HepG2 (cell line): ENCODE measurements around the gene PRKAR1B. TPM values are rescaled to one million over a fixed set of nuclear protein-coding genes. Genes with fewer than 3 reads are reported as not detected.

Experiments
- HMG20A ChIP-seq: IDR thresholded peaks from 2 replicates; pipeline ENCODE4 v1.6.1; 2016; ENCODE audit warnings: borderline replicate concordance
- MED13 ChIP-seq: sonication (generic); formaldehyde crosslinking; IDR thresholded peaks from 2 replicates; pipeline ENCODE4 v1.5.0; 2020; ENCODE audit warnings: missing genetic modification reagents
- NFKB2 ChIP-seq: sonication (generic); formaldehyde crosslinking; IDR thresholded peaks from 2 replicates; pipeline ENCODE4 v1.4.0; 2020; ENCODE audit warnings: missing genetic modification reagents, borderline replicate concordance
- PHF20 ChIP-seq: sonication (generic); formaldehyde crosslinking; IDR thresholded peaks from 2 replicates; pipeline ENCODE4 v1.5.0; 2020; ENCODE audit warnings: mild to moderate bottlenecking, missing genetic modification reagents
- SP2 ChIP-seq: sonication (generic); formaldehyde crosslinking; IDR thresholded peaks from 2 replicates; pipeline ENCODE4 v1.5.1; 2020; ENCODE audit warnings: mild to moderate bottlenecking, missing genetic modification reagents
- ZNF598 ChIP-seq: sonication (generic); formaldehyde crosslinking; IDR thresholded peaks from 2 replicates; pipeline ENCODE4 v1.5.1; 2020; ENCODE audit warnings: mild to moderate bottlenecking, missing genetic modification reagents, borderline replicate concordance
- ZNF768 ChIP-seq: sonication (generic); formaldehyde crosslinking; IDR thresholded peaks from 2 replicates; pipeline ENCODE4 v1.4.0; 2020; ENCODE audit warnings: missing genetic modification reagents
- ZNF780A ChIP-seq: sonication (generic); formaldehyde crosslinking; IDR thresholded peaks from 2 replicates; pipeline ENCODE4 v1.8.0; 2022; ENCODE audit warnings: mild to moderate bottlenecking, missing genetic modification reagents, moderate library complexity
- polyA plus RNA-seq, 8 experiments: library from polyadenylated mRNA; depleted of rRNA in 3 of 8; stranded (reverse) in 7 of 8; unstranded in 1 of 8; fragments of >200 nt; fragmentation: Illumina TruSeq in 4 of 8; extraction: Trizol in 4 of 8; gene quantifications; 2 replicates each; pipeline versions ENCODE4 v1.2.1 to v1.2.3, GENCODE V29; 2011 to 2016; ENCODE audit warnings: low read depth in 4 of 8, missing spikeins in 1 of 8, mixed read lengths in 1 of 8; ENCODE audit not compliant: insufficient read depth in 1 of 8
- total RNA-seq, 5 experiments: library from RNA; depleted of rRNA; stranded (reverse); fragments of >200 nt; fragmentation: Illumina TruSeq; extraction: Trizol; gene quantifications; 2 replicates each; pipeline ENCODE4 v1.2.3, GENCODE V29; 2016; ENCODE audit warnings: low read depth in 1 of 5
- TF ChIP-seq, protein P1 (sequence below): sonication (generic); formaldehyde crosslinking; IDR thresholded peaks from 2 replicates; pipeline ENCODE4 v1.4.0; 2020; ENCODE audit warnings: missing genetic modification reagents, borderline replicate concordance
- TF ChIP-seq, protein P2 (sequence below): sonication (generic); formaldehyde crosslinking; IDR thresholded peaks from 2 replicates; pipeline ENCODE4 v1.4.0; 2020; ENCODE audit warnings: mild to moderate bottlenecking, missing genetic modification reagents
- TF ChIP-seq, protein P3 (sequence below): sonication (generic); formaldehyde crosslinking; IDR thresholded peaks from 2 replicates; pipeline ENCODE4 v1.8.0; 2022; ENCODE audit warnings: missing genetic modification reagents, low read depth, mild to moderate bottlenecking, borderline replicate concordance
- TF ChIP-seq, protein P4 (sequence below), 2 experiments: sonication (generic) in 1 of 2; formaldehyde crosslinking in 1 of 2; IDR thresholded peaks; 2 replicates each; pipeline versions ENCODE4 v1.5.1 to v1.6.1; 2011 to 2020; ENCODE audit warnings: borderline replicate concordance in 1 of 2, low read depth in 1 of 2, low read length in 1 of 2, mild to moderate bottlenecking in 1 of 2, missing genetic modification reagents in 1 of 2, moderate library complexity in 1 of 2
- TF ChIP-seq, protein P5 (sequence below): IDR thresholded peaks from 2 replicates; pipeline ENCODE4 v1.6.1; 2016; ENCODE audit warnings: low read depth, control low read depth
- TF ChIP-seq, protein P6 (sequence below): sonication (generic); formaldehyde crosslinking; IDR thresholded peaks from 2 replicates; pipeline ENCODE4 v1.5.0; 2020; ENCODE audit warnings: missing genetic modification reagents

PRKAR1B gene
- total and polyA plus RNA-seq, 2 of the 13 experiments (the other 11 are each of a cell fraction or from before 2014, with no cell fraction given), result 7.9 to 28.2 TPM

DNA sequence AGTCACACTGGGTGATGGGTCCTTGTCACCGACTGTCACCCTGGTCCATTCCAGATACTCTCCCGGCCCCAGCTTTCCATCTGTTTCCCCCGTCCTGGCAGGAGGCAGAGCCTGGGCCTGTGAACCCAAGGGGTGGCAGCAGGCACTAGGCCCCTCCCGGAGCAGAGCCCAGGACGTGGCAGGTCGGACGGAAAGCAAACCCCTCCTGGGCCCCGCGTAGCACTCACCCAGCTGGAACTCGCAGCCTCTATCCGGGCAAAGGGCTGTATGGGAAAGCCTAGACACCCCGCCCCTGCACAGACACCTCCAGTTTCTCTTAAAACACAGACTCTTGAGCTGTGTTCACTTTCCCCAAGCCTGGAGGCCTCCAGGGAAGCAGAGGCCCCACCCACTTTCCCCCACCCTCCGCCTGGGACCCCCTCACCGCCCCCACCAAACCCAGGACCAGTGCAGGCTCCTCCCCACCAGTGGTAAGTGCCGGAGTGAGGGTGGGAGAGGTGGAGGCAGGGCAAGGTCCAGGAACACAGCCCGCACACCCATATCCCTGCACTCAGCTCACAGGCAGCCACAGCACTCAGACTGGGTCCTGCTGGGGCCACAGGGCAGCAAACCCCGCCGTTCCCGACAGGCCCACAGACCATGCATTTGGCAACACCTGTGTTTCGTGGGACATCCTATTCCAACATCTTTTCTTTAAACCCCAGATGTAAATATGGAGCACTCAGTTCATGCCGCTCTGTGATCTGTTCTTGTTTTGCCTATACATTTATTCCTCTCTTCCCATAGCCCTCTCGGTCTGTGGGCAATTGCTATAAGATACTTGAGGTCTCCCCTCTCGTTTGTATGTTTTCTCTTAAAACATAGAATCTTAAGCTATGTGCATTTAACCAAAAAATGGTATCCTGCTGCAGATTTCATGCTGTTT lies 109.2 kb downstream of the PRKAR1B start (continued):
- TF ChIP-seq, protein P1, sequence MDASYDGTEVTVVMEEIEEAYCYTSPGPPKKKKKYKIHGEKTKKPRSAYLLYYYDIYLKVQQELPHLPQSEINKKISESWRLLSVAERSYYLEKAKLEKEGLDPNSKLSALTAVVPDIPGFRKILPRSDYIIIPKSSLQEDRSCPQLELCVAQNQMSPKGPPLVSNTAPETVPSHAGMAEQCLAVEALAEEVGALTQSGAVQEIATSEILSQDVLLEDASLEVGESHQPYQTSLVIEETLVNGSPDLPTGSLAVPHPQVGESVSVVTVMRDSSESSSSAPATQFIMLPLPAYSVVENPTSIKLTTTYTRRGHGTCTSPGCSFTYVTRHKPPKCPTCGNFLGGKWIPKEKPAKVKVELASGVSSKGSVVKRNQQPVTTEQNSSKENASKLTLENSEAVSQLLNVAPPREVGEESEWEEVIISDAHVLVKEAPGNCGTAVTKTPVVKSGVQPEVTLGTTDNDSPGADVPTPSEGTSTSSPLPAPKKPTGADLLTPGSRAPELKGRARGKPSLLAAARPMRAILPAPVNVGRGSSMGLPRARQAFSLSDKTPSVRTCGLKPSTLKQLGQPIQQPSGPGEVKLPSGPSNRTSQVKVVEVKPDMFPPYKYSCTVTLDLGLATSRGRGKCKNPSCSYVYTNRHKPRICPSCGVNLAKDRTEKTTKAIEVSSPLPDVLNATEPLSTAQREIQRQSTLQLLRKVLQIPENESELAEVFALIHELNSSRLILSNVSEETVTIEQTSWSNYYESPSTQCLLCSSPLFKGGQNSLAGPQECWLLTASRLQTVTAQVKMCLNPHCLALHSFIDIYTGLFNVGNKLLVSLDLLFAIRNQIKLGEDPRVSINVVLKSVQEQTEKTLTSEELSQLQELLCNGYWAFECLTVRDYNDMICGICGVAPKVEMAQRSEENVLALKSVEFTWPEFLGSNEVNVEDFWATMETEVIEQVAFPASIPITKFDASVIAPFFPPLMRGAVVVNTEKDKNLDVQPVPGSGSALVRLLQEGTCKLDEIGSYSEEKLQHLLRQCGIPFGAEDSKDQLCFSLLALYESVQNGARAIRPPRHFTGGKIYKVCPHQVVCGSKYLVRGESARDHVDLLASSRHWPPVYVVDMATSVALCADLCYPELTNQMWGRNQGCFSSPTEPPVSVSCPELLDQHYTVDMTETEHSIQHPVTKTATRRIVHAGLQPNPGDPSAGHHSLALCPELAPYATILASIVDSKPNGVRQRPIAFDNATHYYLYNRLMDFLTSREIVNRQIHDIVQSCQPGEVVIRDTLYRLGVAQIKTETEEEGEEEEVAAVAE, result no peak
- no peak for TF ChIP-seq SP2
- no peak for TF ChIP-seq ZNF768 (CRISPR knock-in tag)
- TF ChIP-seq, protein P2, sequence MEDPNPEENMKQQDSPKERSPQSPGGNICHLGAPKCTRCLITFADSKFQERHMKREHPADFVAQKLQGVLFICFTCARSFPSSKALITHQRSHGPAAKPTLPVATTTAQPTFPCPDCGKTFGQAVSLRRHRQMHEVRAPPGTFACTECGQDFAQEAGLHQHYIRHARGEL (CRISPR knock-in tag), result no peak
- TF ChIP-seq, protein P3, sequence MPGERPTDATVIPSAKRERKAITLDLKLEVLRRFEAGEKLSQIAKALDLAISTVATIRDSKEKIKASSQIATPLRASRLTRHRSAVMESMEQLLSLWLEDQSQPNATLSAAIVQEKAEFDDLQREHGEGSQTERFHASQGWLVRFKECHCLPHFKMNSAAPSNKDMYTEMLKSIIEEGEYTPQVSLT (CRISPR knock-in tag), result no peak
- TF ChIP-seq, protein P4, sequence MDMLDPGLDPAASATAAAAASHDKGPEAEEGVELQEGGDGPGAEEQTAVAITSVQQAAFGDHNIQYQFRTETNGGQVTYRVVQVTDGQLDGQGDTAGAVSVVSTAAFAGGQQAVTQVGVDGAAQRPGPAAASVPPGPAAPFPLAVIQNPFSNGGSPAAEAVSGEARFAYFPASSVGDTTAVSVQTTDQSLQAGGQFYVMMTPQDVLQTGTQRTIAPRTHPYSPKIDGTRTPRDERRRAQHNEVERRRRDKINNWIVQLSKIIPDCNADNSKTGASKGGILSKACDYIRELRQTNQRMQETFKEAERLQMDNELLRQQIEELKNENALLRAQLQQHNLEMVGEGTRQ (IDR thresholded peaks at IDR 0.05; ENCODE audit: low read depth, low read length), result no peak
- TF ChIP-seq, protein P4 (CRISPR knock-in tag; IDR thresholded peaks at IDR 0.05; ENCODE audit: borderline replicate concordance), result no peak
- TF ChIP-seq, protein P5, sequence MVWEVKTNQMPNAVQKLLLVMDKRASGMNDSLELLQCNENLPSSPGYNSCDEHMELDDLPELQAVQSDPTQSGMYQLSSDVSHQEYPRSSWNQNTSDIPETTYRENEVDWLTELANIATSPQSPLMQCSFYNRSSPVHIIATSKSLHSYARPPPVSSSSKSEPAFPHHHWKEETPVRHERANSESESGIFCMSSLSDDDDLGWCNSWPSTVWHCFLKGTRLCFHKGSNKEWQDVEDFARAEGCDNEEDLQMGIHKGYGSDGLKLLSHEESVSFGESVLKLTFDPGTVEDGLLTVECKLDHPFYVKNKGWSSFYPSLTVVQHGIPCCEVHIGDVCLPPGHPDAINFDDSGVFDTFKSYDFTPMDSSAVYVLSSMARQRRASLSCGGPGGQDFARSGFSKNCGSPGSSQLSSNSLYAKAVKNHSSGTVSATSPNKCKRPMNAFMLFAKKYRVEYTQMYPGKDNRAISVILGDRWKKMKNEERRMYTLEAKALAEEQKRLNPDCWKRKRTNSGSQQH (CRISPR knock-in tag), result no peak
- peak; percentile 50; the same call in 1 of the 2 replicates for TF ChIP-seq NFKB2 (CRISPR knock-in tag)
- no peak for TF ChIP-seq MED13
- TF ChIP-seq HMG20A, result no peak
- TF ChIP-seq ZNF598 (CRISPR knock-in tag), result no peak
- TF ChIP-seq, protein P6, sequence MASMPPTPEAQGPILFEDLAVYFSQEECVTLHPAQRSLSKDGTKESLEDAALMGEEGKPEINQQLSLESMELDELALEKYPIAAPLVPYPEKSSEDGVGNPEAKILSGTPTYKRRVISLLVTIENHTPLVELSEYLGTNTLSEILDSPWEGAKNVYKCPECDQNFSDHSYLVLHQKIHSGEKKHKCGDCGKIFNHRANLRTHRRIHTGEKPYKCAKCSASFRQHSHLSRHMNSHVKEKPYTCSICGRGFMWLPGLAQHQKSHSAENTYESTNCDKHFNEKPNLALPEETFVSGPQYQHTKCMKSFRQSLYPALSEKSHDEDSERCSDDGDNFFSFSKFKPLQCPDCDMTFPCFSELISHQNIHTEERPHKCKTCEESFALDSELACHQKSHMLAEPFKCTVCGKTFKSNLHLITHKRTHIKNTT (CRISPR knock-in tag), result no peak
- no peak for TF ChIP-seq PHF20 (CRISPR knock-in tag)
- no peak for TF ChIP-seq ZNF780A (CRISPR knock-in tag)
